Subcutaneous adipose tissue (tissue), 4 donors: ENCODE data around the gene SLC31A2. TPM values are rescaled to one million over a fixed set of nuclear protein-coding genes. Genes with fewer than 3 reads are reported as not detected.

Source experiments
- total RNA-seq, 4 donors: library from RNA; depleted of rRNA; stranded (reverse); fragments of >200 nt; gene quantifications; one replicate each; pipeline ENCODE4 v1.1.0, GENCODE V29; 2016
- TF ChIP-seq, protein P1 (sequence below): fragments of 450-650 bp; IDR thresholded peaks from one replicate; pipeline ENCODE4 v1.5.1; 2016; ENCODE audit warnings: low read depth, mild to moderate bottlenecking, control low read depth, antibody characterized with exemption, moderate library complexity

Gene SLC31A2
- total RNA-seq, 4 donors from 2014 or later: 42.0 to 144 (median 87.3) TPM

DNA sequence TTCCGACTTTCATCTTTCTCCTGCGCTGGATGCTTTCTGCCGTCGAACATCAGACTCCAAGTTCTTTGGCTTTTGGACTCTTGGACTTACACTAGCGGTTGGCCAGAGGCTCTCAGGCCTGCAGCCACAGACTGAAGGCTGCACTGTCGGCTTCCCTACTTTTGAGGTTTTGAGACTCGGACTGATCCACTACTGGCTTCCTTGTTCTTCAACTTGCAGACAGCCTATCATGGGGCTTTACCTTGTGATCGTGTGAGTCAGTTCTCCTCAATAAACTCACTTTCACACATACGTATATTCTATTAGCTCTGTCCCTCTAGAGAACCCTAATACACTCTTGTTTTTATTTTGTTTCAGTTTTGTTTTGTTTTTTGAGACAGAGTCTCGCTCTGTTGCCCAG is 60.0 kb downstream of the SLC31A2 start:
- TF ChIP-seq, protein P1, sequence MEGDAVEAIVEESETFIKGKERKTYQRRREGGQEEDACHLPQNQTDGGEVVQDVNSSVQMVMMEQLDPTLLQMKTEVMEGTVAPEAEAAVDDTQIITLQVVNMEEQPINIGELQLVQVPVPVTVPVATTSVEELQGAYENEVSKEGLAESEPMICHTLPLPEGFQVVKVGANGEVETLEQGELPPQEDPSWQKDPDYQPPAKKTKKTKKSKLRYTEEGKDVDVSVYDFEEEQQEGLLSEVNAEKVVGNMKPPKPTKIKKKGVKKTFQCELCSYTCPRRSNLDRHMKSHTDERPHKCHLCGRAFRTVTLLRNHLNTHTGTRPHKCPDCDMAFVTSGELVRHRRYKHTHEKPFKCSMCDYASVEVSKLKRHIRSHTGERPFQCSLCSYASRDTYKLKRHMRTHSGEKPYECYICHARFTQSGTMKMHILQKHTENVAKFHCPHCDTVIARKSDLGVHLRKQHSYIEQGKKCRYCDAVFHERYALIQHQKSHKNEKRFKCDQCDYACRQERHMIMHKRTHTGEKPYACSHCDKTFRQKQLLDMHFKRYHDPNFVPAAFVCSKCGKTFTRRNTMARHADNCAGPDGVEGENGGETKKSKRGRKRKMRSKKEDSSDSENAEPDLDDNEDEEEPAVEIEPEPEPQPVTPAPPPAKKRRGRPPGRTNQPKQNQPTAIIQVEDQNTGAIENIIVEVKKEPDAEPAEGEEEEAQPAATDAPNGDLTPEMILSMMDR: no peak

Other genes with a start within 250 kb of the SLC31A2 start
- 1 to 10 TPM in 1 of 4 donors, under 1 TPM in 1, not detected in 2; 0.66 to 1.5 TPM for gene ZNF883, start 138.8 kb upstream of the SLC31A2 start, total RNA-seq
- gene ZFP37, start 94.3 kb upstream of the SLC31A2 start, total RNA-seq: 1 to 10 TPM; 1.3 to 2.4 (median 2.2) TPM
- 10 to 100 TPM; 24.9 to 51.7 (median 32.0) TPM for gene FKBP15, start 70.3 kb downstream of the SLC31A2 start, total RNA-seq
- gene SLC31A1, start 70.5 kb downstream of the SLC31A2 start, total RNA-seq: 10 to 100 TPM; 11.9 to 28.2 (median 18.2) TPM
- 10 to 100 TPM; 18.3 to 68.2 (median 31.5) TPM for gene CDC26, start 124.6 kb downstream of the SLC31A2 start, total RNA-seq
- 10 to 100 TPM; 12.9 to 17.6 (median 15.7) TPM for gene PRPF4, start 124.7 kb downstream of the SLC31A2 start, total RNA-seq
- not detected for gene RNF183, start 152.4 kb downstream of the SLC31A2 start, total RNA-seq
- gene WDR31, start 189.3 kb downstream of the SLC31A2 start, total RNA-seq: 1 to 10 TPM; 1.4 to 5.7 (median 2.3) TPM
- under 1 TPM in 1 of 4 donors, not detected in 3; 0.66 TPM for gene BSPRY, start 198.5 kb downstream of the SLC31A2 start, total RNA-seq
- gene HDHD3, start 226.0 kb downstream of the SLC31A2 start, total RNA-seq: 10 to 100 TPM in 3 of 4 donors, 1 to 10 TPM in 1; 7.8 to 33.0 (median 20.9) TPM